HG03439 (cell line): Measurements from ENCODE around the gene SRSF3.

Source experiments
- ATAC-seq: cut with Tn5 transposase; IDR thresholded peaks from one replicate; pipeline ENCODE4 v1.9.1; 2021; ENCODE audit warnings: mild to moderate bottlenecking, moderate library complexity; ENCODE audit not compliant: unreplicated experiment

SRSF3 gene

DNA sequence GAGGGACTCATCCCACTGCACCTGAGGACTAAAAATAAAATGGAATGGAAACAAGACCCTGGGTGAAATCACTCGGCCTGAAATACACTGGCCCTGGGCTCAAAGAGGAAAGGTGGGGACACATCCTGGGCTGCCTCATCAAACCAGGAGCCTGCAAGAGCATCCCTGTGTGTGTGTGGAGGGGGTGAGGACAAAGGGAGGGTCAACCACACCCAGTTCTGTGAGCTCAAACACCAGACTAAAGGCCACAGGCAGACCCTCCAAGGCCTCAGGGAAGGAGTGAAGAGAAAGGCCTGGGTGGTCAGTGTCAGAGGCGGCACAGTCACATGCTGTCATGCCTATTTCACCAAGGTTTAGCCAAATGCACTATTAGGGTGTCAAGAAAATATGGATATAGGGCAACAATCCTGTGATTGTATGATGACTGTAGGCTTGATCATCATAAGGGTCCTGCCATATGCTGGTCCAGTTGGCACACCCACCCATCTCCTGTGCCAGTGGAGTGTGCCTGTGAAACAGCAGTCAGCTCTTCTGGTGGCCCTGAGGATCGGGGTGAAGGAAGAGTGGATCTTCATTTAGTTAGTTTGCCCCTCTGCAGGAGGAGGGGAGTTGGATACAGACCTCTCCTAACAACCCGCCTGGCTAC lies 28.9 kb downstream of the SRSF3 start:
- peak; percentile 13 for ATAC-seq

- peak; percentile 58 for ATAC-seq
Observed at GRCh38 chr6:36623547-36624459, 29.6 kb downstream of the SRSF3 start.

GRCh38 chr6:36624461-36625157 lies 30.4 kb downstream of the SRSF3 start:
- ATAC-seq: no peak

DNA sequence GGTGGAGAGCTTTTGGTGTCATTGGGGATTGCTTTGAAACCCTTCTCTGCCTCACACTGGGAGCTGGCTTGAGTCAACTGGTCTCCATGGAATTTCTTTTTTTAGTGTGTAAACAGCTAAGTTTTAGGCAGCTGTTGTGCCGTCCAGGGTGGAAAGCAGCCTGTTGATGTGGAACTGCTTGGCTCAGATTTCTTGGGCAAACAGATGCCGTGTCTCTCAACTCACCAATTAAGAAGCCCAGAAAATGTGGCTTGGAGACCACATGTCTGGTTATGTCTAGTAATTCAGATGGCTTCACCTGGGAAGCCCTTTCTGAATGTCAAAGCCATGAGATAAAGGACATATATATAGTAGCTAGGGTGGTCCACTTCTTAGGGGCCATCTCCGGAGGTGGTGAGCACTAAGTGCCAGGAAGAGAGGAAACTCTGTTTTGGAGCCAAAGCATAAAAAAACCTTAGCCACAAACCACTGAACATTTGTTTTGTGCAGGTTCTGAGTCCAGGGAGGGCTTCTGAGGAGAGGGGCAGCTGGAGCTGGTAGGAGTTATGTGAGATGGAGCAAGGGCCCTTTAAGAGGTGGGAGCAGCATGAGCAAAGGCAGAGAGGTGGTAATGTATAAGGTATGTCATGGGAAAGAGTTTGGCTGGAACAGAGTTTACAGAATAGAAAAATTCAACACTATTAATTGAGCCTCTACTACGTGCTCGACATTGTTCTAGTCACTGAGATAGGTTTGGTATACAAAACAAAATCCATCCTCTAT lies 31.2 kb downstream of the SRSF3 start:
- ATAC-seq: no peak

- ATAC-seq: no peak
Observed at GRCh38 chr6:36626636-36627035, 32.5 kb downstream of the SRSF3 start.

DNA sequence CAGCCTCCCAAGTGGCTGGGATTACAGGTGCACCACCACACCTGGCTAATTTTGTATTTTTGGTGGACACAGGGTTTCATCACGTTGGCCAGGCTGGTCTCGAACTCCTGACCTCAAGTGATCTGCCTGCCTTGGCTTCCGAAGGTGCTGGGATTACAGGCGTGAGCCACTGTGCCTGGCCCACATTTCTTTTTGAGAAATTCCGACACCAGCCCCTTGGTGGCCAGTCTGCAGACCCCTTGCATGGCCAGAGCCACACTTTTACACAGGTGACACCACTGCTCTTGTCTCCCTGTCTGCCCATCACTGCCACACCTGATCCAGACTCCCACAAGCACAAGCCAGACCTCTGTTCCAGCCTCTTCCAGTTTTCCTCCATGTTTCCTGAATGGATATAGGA lies 33.0 kb downstream of the SRSF3 start:
- ATAC-seq: no peak

GRCh38 chr6:36627801-36628246 lies 33.7 kb downstream of the SRSF3 start:
- ATAC-seq: no peak

- no peak for ATAC-seq
Observed at GRCh38 chr6:36629784-36630183, 35.6 kb downstream of the SRSF3 start.

DNA sequence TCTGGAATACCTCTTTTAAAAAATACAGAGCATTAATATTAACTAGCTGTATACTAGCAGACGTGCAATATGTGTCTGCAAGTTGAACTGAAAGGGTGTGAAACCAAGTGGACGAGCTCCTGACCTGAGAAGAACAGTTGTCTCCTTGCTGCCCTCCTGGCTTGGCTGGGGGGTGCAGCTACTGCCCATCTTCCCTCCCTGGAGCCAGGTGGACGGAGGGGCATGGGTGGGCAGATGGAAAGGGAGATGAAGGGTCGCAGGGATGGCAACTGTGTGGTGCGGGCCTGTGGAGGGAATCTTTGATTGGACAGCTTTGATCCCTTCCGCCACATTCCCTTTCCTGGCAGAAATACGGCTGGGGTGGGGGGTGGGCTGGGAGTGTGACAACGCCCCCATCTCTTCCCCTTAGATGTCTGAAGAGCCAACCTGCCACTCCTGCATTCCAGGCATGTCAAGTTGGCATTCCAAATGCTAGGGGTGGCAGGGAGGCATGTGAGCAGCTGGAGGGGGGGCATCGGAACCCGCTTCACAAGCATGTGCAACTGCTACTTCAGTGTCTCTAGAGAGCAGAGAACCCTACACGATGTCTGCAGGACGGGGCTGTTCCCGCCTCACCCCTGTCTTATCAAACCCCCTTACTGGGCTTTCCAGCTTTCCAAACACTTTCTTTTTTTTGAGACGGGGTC lies 37.3 kb downstream of the SRSF3 start:
- ATAC-seq: no peak

GRCh38 chr6:36633370-36633769 lies 39.2 kb downstream of the SRSF3 start:
- no peak for ATAC-seq

- no peak for ATAC-seq
Observed at GRCh38 chr6:36633915-36634314, 39.8 kb downstream of the SRSF3 start.

- no peak for ATAC-seq
Observed at GRCh38 chr6:36634317-36635108, 40.4 kb downstream of the SRSF3 start.

- no peak for ATAC-seq
Observed at GRCh38 chr6:36636283-36636682, 42.1 kb downstream of the SRSF3 start.

DNA sequence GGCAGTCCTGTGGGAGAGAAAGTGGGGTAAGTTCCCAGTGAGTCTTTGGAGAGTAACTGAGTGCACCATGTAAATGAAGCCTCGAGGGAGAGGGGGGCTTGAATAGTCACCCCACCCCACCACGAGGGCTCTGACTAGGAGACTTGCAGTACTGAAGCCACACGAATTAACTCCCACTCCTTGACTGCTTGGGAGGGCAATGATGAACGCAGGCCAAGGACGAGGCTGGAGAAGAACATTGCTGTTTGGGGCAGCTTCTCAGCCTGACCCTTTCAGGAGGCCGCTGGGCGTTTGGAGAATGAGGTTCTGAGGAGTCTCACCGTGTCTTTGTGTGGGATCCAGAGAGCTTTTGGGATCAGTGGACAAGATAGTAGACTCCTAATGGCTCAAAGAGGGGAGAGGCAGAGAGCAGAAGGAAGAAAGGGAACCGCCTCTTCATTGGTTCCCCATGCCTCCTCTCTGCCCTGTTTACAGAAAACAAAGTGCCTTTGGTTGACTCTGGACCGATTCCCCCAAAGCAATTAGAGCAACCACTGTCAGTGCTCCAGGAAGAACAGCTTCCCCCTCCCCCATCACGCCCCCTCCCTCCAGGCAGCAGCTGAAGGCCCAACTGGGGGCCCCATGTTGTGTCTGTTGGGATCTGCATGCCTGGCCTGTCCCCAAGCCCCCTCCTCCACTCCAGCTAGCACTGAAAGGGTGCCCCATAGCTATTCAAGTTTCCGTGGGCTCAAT lies 42.7 kb downstream of the SRSF3 start:
- ATAC-seq: no peak

- ATAC-seq: no peak
Observed at GRCh38 chr6:36638579-36638978, 44.4 kb downstream of the SRSF3 start.

DNA sequence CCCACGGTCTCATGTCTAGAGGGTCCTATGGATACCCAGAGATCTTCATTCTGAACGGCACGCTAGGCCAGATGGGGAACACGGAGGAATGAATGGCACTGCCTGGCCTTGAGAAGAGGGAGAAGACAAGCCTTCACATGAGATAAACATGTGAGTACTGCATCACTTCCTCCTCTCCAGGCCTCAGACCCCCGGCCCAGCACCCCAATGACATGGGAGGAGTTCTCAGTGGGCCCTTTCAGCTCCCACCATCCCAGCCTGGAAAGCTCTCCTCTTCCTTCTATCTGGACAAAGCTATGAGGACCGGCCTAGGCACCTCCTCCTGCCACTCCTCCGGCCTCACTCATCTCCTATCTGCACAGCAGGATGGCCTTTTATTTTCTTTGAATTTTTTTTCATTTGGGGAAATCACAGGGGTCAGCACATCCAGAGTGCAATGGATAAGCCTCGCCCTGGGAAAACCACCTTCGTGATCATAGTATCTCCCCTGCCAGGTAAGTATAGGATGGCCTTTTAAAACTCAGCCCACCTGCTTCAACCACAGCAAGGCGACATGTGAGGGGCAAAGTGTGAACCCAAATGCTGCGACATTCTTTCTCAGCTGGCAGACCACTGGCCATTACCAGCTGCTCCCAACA lies 45.1 kb downstream of the SRSF3 start:
- ATAC-seq: no peak

- no peak for ATAC-seq
Observed at GRCh38 chr6:36641543-36641942, 47.4 kb downstream of the SRSF3 start.
